ENCODE data around the gene NOTCH2.

The NOTCH2 gene

DNA sequence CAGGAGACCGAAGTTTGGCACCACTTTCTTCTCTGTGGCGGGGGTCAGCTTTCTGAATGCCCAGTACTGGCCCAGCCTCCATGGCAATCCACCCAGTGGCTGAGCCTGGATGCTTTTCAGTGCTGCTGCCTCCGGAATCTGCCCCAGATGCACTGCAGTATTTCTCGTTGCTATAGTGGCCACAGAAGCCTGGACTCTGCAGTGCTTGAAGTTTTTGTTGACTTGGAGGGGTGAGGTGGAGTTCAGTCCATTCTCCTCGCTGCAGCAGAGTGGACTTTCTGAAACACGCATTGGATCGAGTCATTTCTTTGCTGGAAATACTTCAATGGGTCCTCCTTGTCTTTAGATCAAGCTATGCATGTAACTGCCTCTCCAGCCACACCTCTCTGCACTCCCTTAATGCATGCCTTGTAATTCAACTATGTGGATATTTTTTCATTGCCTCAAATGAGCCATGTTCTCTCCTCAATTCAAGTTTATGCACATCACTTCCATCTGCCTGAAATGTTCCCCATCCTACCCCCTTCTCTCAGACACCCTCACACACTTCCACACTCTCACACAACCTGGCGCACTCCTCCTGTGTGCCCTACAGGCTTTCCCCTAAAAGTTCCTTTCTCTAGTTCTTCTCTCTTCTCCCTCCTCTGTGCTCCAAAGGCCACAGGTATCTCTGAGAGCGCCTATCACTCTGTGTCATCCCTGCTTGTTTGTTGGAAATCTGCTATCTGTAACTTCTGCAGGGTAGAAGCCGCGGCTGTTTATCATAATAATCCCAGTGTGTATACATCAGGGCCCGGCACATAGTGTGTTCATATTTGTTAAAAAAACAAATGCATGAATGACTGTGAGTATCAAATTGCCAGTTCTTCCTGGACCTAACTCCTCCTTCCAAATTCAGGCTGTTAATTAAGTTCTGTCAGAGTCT is 189.7 kb downstream of the NOTCH2 start:
- Histone ChIP-seq H3K27ac (ENCODE audit: extremely low read depth, low read depth, low read length) (no peak overlapping the region), H3K36me3 (ENCODE audit: control insufficient read depth in 2 of 2, insufficient read depth in 1 of 2, low read length in 2 of 2) (no peaks in the 10 kb centered on the region), H3K4me3 (ENCODE audit: low read depth, low read length) (no peak overlapping the region), H3K9me3 (ENCODE audit: control insufficient read depth, insufficient read depth, low read depth, low read length) (no peaks in the 10 kb centered on the region), H3K4me1 (ENCODE audit: control insufficient read depth, insufficient read depth, low read length) (no peaks in the 10 kb centered on the region)
- CTCF ChIA-PET: interaction anchor here (2.2 kb wide), 1 partner anchor 10 kb away, joined by 8 read pairs; no protein-coding TSS in a partner anchor
- POLR2A ChIA-PET: no interaction called here
- 0 out of 2 replicates have a peak, but pooled peaks have one; percentile 46 for TF ChIP-seq SCRT1 (tag by site-specific recombination; IDR thresholded peaks at IDR 0.05; ENCODE audit: borderline replicate concordance)
- TF ChIP-seq ZNF624 (tag by site-specific recombination; IDR thresholded peaks at IDR 0.05): no peak
- TF ChIP-seq, protein P1, sequence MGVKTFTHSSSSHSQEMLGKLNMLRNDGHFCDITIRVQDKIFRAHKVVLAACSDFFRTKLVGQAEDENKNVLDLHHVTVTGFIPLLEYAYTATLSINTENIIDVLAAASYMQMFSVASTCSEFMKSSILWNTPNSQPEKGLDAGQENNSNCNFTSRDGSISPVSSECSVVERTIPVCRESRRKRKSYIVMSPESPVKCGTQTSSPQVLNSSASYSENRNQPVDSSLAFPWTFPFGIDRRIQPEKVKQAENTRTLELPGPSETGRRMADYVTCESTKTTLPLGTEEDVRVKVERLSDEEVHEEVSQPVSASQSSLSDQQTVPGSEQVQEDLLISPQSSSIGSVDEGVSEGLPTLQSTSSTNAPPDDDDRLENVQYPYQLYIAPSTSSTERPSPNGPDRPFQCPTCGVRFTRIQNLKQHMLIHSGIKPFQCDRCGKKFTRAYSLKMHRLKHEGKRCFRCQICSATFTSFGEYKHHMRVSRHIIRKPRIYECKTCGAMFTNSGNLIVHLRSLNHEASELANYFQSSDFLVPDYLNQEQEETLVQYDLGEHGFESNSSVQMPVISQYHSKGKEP (tag by site-specific recombination; IDR thresholded peaks at IDR 0.05): 0 out of 2 replicates have a peak, but pooled peaks have one; percentile 20
- no peak for TF ChIP-seq ZNF670 (tag by site-specific recombination; IDR thresholded peaks at IDR 0.05; ENCODE audit: low read depth)
- TF ChIP-seq ZBTB20 (tag by site-specific recombination; IDR thresholded peaks at IDR 0.05): no peak
- TF ChIP-seq ZNF138 (tag by site-specific recombination; IDR thresholded peaks at IDR 0.05; ENCODE audit: borderline replicate concordance): no peak
- TF ChIP-seq ZNF354C (tag by site-specific recombination; IDR thresholded peaks at IDR 0.05; ENCODE audit: borderline replicate concordance, low read depth): no peak
- TF ChIP-seq, protein P2, sequence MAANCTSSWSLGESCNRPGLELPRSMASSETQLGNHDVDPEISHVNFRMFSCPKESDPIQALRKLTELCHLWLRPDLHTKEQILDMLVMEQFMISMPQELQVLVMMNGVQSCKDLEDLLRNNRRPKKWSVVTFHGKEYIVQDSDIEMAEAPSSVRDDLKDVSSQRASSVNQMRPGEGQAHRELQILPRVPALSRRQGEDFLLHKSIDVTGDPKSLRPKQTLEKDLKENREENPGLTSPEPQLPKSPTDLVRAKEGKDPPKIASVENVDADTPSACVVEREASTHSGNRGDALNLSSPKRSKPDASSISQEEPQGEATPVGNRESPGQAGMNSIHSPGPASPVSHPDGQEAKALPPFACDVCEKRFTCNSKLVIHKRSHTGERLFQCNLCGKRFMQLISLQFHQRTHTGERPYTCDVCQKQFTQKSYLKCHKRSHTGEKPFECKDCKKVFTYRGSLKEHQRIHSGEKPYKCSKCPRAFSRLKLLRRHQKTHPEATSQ (tag by site-specific recombination; IDR thresholded peaks at IDR 0.05): no peak
- peak; percentile 96 for TF ChIP-seq ZBTB17 (tag by site-specific recombination; IDR thresholded peaks at IDR 0.05)
- no peak for TF ChIP-seq ZNF184 (tag by site-specific recombination; IDR thresholded peaks at IDR 0.05)
- TF ChIP-seq, protein P3, sequence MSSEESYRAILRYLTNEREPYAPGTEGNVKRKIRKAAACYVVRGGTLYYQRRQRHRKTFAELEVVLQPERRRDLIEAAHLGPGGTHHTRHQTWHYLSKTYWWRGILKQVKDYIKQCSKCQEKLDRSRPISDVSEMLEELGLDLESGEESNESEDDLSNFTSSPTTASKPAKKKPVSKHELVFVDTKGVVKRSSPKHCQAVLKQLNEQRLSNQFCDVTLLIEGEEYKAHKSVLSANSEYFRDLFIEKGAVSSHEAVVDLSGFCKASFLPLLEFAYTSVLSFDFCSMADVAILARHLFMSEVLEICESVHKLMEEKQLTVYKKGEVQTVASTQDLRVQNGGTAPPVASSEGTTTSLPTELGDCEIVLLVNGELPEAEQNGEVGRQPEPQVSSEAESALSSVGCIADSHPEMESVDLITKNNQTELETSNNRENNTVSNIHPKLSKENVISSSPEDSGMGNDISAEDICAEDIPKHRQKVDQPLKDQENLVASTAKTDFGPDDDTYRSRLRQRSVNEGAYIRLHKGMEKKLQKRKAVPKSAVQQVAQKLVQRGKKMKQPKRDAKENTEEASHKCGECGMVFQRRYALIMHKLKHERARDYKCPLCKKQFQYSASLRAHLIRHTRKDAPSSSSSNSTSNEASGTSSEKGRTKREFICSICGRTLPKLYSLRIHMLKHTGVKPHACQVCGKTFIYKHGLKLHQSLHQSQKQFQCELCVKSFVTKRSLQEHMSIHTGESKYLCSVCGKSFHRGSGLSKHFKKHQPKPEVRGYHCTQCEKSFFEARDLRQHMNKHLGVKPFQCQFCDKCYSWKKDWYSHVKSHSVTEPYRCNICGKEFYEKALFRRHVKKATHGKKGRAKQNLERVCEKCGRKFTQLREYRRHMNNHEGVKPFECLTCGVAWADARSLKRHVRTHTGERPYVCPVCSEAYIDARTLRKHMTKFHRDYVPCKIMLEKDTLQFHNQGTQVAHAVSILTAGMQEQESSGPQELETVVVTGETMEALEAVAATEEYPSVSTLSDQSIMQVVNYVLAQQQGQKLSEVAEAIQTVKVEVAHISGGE (tag by site-specific recombination; conservative IDR thresholded peaks at IDR 0.05; ENCODE audit: low read depth): no peak
- TF ChIP-seq ZNF623 (tag by site-specific recombination; IDR thresholded peaks at IDR 0.05): no peak
- TF ChIP-seq ZNF792 (tag by site-specific recombination; IDR thresholded peaks at IDR 0.05): no peak

DNA sequence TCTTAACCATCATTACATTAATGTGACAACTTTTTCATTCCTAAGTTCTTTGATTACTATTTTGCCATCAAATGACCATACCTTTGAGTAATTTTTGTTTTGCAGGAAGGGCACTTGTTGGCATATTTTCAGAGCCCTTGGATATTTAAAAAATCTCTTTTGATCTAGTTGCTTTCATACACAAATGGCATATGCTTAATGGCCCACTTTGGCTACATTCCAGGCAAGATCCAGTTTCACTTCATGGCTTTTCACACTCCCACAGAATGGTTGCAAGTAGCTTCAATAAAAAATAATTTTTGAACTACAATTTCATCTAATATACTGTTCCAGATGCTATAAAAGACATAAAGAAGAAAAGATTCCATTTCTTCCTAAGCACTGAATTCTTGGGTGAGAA is 191.3 kb downstream of the NOTCH2 start:
- H3K36me3 ChIP-seq (ENCODE audit: control insufficient read depth in 2 of 2, insufficient read depth in 1 of 2, low read length in 2 of 2): no peaks in the 10 kb centered on the region
- H3K9me3 ChIP-seq (ENCODE audit: control insufficient read depth, insufficient read depth, low read depth, low read length): no peaks in the 10 kb centered on the region
- ChIA-PET CTCF (interaction anchor here (1.1 to 2.2 kb wide), 3 partner anchors 8 to 11 kb away, joined by 3 to 8 read pairs (median 4); no protein-coding TSS in a partner anchor), POLR2A (no interaction called here)
- no peak overlapping the region for H3K4me3 ChIP-seq (ENCODE audit: low read depth, low read length)
- no peak overlapping the region for H3K27ac ChIP-seq (ENCODE audit: extremely low read depth, low read depth, low read length)
- H3K4me1 ChIP-seq (ENCODE audit: control insufficient read depth, insufficient read depth, low read length): no peaks in the 10 kb centered on the region
- TF ChIP-seq FEZF1 (tag by site-specific recombination; IDR thresholded peaks at IDR 0.05): peak; percentile 60
- TF ChIP-seq, protein P4, sequence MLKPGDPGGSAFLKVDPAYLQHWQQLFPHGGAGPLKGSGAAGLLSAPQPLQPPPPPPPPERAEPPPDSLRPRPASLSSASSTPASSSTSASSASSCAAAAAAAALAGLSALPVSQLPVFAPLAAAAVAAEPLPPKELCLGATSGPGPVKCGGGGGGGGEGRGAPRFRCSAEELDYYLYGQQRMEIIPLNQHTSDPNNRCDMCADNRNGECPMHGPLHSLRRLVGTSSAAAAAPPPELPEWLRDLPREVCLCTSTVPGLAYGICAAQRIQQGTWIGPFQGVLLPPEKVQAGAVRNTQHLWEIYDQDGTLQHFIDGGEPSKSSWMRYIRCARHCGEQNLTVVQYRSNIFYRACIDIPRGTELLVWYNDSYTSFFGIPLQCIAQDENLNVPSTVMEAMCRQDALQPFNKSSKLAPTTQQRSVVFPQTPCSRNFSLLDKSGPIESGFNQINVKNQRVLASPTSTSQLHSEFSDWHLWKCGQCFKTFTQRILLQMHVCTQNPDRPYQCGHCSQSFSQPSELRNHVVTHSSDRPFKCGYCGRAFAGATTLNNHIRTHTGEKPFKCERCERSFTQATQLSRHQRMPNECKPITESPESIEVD (tag by site-specific recombination; IDR thresholded peaks at IDR 0.05): peak; percentile 64
- TF ChIP-seq SCRT2 (tag by site-specific recombination; IDR thresholded peaks at IDR 0.05): 0 out of 2 replicates have a peak, but pooled peaks have one; percentile 30
- no peak for TF ChIP-seq KLF9 (tag by site-specific recombination; IDR thresholded peaks at IDR 0.05; ENCODE audit: low read depth)
